Stimulated activated naive CD4-positive, alpha-beta T cell (primary cell): ENCODE results near the gene C1QTNF12.

Experiments
- DNase-seq, 6 experiments: peaks; one replicate each; lab custom pipeline; 2025; lab: John Stamatoyannopoulos, UW

The C1QTNF12 gene

DNA sequence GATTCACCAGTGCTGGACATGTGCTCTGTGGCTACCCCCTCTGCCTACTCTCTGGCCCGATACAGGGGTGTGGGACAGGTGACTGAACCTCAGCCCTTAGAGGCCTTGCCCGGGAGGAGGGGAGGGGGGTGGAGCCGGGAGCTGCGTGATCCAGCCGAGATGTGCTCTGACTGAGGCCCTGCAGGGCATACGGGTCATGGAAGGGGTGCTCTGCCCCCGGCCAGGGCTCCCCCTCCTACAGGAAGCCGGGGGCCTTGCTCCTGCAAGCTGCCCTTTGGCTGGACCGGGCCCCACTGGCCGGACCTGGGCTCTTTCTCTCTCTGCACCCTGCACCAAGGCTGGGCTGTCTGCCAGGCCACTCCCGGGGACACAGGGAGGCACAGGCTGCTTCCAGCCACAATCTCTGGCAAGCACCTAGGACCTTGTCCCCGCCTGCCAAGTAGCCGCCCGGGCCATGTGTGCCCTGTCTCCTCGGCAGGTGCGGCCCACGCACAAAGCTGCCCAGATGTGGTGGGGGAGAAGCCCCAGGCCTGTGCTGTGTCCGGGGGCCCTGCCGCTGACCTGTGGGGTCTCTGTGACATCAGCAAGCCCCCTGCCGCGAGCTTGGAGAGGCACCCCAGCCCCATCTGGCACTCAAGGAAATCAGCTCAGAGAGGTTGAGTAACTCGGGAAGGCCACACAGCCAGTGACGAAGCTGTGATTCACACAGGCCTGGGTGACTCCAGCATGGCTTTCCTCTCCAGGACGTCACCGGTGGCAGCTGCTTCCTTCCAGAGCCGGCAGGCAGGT is 35.2 kb upstream of the C1QTNF12 start:
- DNase-seq = no peak

DNA sequence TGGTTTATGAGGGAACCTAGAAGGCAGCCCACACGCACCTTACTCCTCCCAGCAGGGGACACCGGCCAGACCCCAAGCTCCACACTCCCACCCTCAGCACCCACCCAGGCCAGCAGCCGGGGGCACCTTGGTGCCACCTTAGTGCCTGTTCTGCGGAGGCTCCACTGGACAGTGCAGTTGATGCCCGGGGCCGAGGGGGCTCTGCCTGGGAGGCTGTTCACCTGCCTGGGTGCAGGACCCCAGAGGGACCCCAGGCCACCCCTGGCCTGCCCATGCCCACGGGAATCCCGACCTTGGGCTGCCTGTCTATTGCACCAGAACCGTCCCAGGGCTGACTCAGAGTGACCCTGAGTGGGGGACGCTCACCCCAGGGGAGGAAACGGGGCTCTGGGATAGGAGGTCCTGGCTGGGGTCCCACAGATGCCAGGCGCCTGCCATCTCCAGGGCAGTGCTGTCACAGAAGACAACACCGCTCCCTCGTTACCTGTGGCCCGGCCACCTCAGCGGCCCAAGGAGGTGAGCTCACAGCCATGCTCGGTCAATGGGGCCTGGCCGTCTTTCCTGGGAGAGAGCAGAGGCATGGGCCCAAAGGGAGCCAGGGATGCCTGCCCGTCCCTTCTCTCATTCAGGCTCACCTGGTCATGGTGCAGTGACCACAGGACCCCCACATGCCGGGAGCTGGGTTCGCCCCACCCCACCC is 34.4 kb upstream of the C1QTNF12 start:
- no peak for DNase-seq

DNA sequence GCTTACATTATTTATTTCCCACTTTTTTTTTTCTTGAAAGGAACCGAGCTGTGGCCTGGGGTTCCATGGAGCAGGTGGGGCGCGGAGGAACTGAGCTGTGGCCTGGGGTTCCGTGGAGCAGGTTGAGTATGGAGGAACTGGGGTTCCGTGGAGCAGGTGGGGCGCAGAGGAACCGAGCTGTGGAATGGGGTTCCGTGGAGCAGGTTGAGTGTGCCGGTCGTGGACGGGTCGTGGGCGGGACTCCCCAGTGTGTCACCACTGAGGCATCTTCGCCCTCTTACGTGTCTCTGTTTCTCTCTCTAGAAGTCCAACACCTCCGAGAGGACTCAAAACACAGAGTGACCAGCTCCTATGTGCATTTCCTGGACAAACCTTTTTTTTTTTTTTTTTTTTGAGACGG is 32.5 kb upstream of the C1QTNF12 start:
- no peak for DNase-seq

DNA sequence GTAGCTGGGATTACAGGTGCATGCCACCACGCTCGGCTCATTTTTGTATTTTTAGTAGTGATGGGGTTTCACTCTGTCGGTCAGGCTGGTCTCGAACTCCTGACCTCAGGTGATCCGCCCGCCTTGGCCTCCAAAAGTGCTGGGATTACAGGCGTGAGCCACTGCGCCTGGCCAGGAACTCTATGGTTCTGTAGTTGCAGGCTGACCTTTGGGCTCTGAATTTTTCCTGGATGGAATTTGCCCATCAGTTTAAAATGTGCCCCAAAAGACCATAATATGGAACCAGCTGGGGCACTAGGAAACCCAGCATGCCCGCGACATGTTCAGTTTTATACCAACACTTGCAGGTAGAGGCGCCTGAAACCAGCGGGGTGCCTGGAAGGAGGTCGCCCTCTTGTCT is 32.1 kb upstream of the C1QTNF12 start:
- DNase-seq = no peak

DNA sequence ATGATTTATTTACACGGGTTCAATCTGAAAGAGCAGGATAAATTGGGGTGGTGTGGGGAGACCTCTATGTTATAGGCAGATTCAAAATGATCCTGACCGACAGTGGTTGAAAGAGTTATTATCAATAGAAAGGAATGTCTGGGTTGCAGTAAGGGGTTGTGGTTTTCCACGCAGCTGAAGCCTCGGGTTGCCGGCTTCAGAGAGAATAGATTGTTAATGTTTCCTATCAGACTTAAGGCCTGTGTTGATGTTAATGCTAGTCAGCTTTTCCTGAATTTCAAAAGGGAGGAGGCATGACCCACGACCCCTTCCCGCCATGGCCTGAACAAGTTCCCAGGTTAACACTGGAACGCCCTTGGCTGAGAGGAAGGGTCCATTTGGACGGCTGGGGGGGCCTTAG is 29.3 kb upstream of the C1QTNF12 start:
- DNase-seq = no peak

DNA sequence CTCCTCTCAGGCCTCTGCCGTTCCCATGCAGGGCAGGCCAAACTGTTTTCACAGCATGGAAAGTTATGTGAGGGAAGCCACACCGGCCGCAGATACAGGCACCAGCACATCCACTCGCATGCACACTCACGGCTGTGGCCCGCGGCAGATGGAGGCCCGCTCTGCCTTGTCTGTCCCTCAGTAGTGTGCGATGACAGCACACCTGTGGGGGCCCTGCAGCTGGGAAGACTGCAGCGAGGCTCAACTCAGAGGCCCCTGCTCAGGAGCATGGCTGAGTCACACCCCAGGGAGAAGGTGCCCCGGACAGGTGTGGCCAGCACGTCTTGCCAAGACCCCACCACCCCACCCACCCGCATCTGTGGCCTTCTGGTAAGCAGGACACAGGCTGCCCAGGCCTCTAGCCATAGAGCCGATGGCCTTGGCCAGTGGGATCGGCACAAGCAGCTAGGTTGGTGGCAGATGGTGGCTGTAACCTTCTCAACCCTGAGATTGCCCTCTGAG is 28.5 kb upstream of the C1QTNF12 start:
- DNase-seq = no peak

DNA sequence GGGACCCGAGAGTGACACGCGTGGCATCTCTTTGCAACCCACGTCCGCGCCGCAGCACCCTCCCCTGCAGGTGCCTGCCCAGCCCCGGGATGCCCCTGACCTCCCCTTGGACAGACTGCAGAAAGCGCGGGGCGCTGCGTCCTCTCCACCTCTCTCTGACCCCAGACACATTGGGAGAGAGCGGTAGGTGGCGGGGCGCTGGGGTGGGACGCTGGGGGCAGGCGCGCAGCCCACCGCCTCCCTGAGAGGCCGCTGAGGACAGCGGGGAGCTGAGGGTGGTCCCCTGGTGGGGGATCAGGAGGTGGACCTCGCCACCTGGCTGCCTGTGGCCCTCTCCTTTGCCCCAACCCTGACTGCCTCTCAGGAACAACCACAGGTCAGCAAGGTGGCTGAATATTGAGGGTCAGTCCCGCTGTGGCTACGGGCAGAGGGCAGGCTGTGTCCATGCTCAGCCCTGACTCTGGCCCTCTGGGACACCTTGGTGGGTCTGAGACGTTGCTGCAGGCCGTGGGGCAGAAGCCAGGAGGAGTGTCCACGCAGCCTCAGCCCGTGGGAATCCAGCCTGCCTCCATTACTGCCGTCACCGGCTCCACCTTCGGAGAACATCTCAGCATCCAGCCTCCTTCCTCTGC is 27.9 kb upstream of the C1QTNF12 start:
- no peak for DNase-seq

DNA sequence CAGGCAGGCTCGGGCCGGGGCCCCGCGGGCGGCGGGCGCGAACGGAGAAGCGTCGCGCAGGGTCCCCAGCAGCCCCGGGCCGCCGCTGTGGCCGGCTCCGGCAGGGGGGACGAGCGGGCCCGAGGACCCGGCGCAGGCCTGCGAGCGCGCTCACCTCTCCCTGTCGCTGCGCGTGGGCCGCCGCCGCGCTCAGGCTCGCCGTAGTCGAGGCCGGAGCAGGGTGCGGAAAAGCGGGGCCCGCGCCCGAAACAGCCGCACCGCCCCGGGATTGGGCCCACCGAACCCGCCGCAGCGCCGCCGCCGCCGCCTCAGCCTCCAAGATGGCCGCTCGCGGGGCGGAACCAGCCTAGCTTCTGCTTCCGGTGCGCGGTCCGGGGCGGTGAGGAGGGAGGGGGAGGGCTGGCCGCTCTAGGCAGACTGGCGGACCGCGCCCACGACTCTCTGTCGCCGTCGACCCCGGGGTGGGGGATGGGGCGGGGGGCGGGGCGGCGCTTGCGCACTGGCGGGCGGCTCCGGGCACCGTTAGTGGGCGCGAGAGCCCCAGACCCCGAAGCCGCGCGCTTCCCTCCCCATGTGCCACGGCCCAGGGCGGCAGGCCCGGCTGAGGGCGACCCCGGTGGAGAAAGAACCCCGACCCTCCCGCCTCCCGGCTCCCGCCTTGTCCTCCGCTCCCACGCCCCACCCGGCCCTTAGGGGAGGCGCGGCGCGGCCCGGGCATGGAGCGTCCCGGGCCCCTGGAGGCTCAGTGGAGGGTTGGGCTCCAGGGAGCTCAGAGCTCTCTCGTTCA is 27.2 kb upstream of the C1QTNF12 start, which contains the start of gene UBE2J2:
UBE2J2 (minus strand) TSS at position 343 of the 787 bp plus-strand sequence. CDS start 5,862 bp downstream, outside the sequence.
- DNase-seq = peak; percentile 79 to 92 (median 90)

DNA sequence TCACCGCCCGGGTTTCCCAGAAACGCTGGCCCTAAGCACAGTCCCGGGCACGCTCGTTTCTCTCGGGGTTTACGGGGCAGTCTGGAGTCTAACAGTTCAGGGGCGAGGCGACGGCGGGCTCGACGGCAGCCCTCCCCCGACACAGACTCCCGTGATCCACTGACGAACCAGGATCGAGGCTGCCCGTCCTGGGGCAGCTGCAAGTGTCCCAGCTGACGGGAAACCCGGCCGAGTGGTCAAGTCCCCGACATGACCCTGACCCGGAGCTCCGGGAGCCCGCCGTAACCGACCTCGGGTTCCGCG is 26.6 kb upstream of the C1QTNF12 start:
- no peak for DNase-seq

DNA sequence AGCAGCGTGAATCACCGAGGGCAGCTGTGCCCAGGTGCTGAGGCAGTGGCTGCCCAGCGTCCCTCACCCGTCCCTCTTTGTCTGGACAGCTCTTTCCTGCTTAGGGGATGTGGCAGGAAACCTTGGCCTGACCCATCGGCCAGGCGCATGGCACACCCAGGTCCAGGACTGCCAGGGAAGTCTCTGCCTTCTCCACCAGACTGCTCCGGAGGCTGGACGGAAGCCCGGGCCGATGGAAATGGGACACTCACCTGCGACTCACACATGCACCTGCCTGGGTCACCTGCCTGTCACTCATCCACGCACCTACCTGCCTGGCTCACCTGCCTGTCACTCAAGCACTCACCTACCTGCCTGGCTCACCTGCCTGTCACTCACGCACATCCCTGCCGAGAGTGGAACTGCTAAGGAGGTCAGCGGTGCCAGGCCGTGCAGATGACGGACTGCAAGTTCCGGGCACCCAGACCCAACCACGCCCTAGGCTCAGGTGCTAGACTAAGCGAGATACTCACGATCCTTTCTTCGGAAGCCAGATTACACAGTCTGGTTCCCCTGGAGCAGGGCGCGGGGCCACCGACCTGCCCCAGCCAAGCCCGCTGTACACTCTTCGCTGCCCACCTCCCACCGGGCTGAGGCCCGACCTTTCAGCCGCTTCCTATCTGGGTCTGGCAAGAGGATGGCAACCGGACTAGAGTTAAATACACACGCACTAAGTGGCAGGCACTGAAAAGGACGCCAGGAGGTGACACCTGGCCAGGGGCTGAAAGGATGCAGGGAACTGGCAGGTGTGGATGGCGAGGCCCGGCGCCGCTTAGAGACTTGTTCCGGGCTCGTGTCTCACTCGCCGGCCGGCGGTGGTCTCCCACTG is 26.1 kb upstream of the C1QTNF12 start:
- DNase-seq = no peak

DNA sequence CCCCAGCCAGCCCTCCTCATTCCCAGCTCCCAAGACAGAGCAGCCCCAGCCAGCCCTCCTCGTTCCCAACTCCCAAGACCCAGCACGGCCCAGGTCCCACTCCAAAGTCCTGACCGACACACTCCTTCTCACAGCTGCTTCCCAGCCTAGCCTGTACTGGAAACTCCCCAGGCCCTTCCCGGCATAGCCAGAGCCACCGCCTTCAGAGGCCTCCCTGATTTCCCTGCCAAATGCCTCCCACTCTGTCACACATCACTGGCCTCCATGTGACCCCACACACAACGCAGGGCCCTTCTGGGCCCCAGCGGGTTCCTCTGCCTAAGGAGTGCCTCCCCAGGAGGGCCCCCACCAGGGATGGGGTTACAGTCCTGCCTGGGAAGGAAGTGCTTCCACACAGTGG is 24.3 kb upstream of the C1QTNF12 start:
- no peak for DNase-seq

DNA sequence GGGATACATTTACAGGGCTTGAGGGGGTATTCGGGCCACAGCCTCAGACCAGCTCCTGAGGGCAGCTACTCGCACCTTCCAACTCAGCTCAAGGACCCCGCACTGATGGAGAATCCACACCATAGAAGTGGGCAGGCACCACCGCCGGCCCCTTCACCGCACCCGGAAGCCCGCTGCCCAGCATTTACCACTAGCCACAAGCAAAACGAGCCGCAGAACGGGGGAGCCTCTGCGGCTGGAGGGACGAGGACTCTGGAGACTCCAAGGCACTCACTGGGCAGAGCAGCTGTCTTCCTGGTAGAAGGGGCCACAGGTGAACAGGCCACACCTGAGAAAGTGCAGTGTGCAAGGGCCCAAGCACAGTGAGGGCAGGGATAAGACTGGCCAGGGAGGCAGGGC is 21.8 kb upstream of the C1QTNF12 start:
- DNase-seq = no peak

DNA sequence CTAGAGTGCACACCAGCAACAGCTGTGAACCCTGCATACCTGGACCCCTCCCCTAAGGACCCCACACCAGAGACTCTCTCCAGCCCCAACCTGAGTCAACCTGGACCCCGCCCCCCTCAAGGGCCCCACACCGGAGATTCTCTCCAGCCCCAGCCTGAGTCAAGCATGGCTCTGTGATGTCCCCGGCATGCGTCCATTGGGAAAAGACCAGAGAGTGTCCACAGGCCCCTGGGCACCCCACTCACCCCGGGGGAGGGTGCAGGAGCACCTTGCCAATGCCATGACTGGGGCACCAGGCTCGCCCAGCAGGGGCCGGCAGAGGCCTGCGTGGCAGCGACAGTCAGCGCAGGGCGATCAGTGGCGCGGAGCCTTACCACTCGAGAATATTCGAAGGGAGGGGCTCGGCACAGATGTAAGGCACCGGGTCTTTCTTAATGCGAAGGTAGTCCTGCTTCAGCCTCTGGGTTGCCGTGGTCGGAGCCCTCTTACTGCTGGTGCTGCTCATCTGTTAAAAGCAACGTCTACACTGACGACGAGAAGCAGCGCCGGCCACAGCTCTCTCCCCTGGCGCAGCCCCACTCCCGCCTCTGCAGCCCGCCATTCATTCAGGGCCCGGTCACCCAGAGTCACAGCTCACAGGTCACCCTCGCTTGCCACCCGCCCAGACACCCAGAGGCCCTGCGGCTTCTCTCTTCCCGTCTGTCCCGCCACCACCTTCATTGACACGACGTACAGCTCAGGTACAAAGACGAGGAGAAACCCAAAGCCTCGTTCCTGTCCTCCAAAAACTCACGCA is 21.2 kb upstream of the C1QTNF12 start:
- no peak for DNase-seq

DNA sequence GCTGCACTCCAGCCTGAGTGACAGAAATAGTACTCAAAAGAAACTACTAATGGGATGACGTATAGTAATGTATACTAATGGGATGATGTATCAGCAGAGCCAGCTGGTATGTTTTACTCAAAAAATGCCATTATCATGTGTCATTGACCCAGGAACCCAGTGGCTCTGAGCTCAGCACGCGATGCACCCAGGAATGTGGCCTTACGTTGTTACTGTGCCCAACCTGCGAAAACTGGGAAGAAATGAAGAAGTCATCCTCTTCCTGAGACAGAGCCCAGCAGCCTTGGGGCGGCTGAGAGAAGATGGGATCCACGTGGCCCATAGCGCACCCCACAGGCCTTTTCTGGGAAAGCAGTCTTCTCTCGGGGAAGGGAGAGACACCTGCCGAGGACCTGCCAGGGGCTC is 18.3 kb upstream of the C1QTNF12 start:
- no peak for DNase-seq

DNA sequence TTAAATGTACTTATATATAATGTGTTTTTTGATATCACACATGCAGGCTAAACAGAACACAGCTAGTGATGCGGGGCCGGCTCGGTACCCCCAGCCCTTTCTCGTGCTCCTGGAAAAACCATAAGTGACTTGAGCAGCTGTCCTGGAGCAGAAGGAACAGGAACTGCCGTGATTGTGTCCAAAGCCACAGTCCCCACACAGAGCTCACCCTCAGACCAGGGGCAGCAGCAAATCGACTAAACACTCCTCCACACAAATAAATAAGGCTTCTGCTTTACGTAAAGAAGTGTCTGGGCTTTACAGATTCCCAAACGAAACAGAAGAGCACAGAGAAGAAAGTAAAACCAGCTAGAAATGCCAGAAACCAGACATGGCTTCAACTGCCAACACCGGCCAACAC is 17.5 kb upstream of the C1QTNF12 start:
- DNase-seq = no peak

DNA sequence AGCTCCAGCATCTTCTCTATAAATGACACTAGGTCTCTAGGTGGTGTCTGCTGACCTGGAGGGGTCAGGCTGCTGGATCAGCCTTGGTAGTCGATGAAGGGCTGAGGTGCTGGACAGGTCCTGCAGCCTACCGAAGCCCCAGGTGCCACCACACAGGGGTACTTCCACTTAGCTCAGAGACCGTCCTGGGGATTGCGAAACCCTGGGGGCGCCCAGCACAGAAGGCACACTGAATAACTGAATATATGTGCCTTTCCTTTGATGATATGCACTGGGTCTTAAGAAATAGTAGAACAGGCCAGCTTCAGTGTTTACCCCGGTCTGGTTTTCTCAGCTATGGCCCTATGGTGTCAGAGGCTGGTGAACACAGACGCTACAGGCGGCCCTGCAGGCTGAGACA is 16.2 kb upstream of the C1QTNF12 start:
- no peak for DNase-seq

DNA sequence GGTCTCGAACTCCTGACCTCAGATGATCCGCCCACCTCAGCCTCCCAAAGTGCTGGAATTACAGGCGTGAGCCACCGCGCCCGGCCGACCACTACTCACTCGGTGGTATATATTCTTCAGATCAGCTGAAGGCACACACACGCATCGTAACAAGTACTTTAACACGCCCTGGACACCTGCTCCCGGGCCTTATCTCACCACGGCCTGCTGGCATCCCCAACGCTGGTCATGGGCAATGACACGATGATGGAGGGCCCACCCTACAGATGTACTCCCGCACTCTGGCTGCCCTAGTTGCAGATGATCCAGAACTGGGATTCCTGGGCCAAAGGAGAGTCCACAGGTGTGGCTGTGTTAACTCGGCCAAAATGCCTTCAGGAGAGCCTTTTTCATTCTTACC is 15.5 kb upstream of the C1QTNF12 start:
- no peak for DNase-seq

DNA sequence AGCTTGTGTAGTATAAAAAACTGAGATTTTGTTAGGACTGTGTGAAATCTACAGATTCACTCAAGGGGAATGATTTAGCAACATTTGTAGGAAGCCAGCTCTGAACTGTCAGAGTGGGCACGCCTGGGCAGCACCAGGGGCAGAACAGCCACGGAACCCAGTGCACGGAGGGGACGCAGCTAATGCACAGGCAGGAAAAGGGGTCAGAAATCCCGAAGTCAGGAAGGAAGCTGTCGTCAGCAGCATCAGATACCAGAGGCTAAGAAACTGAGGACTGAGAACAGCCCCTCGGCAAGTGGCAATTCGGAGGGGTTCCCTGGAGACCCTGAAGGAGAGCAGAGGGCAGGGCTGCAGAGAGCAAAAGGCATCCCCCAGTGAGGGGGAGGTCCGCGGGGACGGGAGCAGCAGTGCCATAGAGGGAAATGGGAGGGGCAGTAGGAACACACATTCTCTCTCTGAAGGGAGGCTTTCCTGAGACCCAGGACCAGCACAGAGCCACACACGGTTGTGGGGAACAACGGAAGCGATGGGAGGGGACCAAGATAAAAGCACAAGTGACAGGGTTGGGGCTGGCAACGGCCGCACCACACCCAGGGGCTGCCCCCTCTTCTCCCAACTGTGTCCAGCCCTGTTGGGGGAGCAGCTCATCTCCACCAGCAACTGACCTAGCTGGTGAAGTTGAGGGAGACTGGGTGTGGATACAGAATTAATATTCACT is 14.5 kb upstream of the C1QTNF12 start:
- DNase-seq = no peak

DNA sequence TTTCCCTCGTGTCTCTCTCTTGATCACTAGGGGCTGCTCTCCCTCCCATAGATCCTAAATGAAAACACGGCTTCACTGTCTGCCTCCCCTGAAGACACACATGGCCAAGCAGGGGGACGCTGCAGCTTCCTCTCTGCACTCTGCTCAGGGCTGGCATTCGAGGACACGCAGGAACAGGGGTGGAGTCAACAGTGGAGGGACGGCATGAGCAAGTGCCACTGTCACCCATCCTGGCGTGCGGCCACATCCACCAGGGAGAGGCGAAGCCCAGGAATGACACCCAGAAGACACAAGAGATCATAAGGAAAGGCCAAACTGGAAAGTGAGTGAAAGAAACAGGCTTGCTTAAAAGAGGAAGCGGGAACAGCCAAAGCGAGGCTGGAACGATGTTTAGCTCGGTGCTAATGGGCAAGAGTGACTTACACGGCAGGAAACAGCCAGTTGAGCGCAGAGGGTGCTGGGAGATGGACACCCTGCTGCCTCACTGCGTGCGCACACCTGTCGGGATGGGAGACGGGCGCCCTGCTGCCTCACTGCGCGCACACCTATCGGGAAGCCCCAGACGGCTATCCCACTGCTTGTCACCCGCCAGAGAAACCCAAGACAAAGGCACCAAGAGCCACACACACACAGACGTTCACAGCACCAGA is 13.6 kb upstream of the C1QTNF12 start:
- DNase-seq = no peak
